Testis (tissue), 3 donors: Measurements from ENCODE around the gene PPBP. TPM values are rescaled to one million over a fixed set of nuclear protein-coding genes. Genes with fewer than 3 reads are reported as not detected.

Source experiments
- DNase-seq: peaks from one replicate; pipeline ENCODE4 v3.0.0-alpha.2; 2019
- H3K27ac ChIP-seq, 2 donors: fragments of 200-600 bp; sonication (generic); one replicate each; pipeline ENCODE4 v1.5.1; 2019
- H3K27me3 ChIP-seq: fragments of 200-600 bp; sonication (generic); one replicate; pipeline ENCODE4 v1.5.1; 2019
- H3K36me3 ChIP-seq: fragments of 200-600 bp; sonication (generic); one replicate; pipeline ENCODE4 v1.5.1; 2017; ENCODE audit warnings: low read depth; ENCODE audit errors: missing control alignments
- H3K4me1 ChIP-seq: fragments of 200-600 bp; sonication (generic); one replicate; pipeline ENCODE4 v1.5.1; 2019
- H3K4me3 ChIP-seq, 2 donors: fragments of 200-600 bp; sonication (generic); one replicate each; pipeline ENCODE4 v1.5.1; 2017 to 2019
- H3K9me3 ChIP-seq: fragments of 200-600 bp; sonication (generic); one replicate; pipeline ENCODE4 v1.5.1; 2017
- POLR2A ChIP-seq: fragments of 450-650 bp; IDR thresholded peaks from one replicate; pipeline ENCODE4 v1.6.1; 2017; ENCODE audit warnings: antibody characterized with exemption, mild to moderate bottlenecking, moderate library complexity
- WGBS, 2 donors: methylation state at CpG; one replicate each; pipeline ENCODE4 v1.1.5; 2018; 5-methylcytosine and 5-hydroxymethylcytosine counted together
- intact Hi-C: fragments of 100-400 bp; cut with DNase I; formaldehyde crosslinking; loops from one replicate; pipeline ENCODE4 v1.15.1; 2023; ENCODE audit warnings: low total_unique reads
- polyA plus RNA-seq: library from polyadenylated mRNA; stranded (reverse); fragments of 350-450 nt; fragmentation: Illumina TruSeq; extraction: RNeasy Lipid Tissue Mini Kit (QIAGEN cat#74804); gene quantifications from one replicate; pipeline ENCODE4 v1.2.3, GENCODE V29; 2014; ENCODE audit warnings: low read depth, low replicate concordance; ENCODE audit not compliant: insufficient read depth
- total RNA-seq, 2 donors: library from RNA; depleted of rRNA; stranded (reverse); fragments of >200 nt; gene quantifications; one replicate each; pipeline ENCODE4 v1.2.3, GENCODE V29; 2016
- TF ChIP-seq, protein P1 (sequence below), 3 experiments: fragments of 450-650 bp in 2 of 3; fragments of 200-600 bp in 1 of 3; sonication (generic) in 1 of 3; IDR thresholded peaks; one replicate each; pipeline ENCODE4 v1.5.1; 2016 to 2019; ENCODE audit warnings: antibody characterized with exemption in 3 of 3, mild to moderate bottlenecking in 2 of 3, moderate library complexity in 1 of 3

Gene PPBP
- total and polyA plus RNA-seq, 3 donors from 2014 or later = not detected

DNA sequence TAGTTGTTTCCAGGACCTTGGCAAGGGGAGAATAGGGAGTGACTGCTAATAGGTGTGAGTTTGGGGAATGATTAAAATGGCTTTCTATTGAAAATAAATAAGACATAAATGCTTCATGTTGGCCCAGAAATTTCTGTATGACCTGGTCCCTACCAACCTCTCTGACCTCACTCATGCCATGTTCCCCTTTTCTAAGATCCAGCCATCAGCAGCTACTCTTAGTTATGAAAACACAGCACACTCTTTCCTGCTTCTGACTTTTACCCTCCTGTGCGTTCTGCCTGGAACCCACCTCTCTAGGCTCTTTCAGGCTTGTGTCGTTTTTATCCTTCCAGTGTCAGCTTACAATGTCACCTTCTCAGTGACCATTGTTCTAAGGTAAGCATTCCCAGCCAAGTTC is 25.3 kb upstream of the PPBP start:
- Histone ChIP-seq H3K4me3 (no peak overlapping the region), H3K9me3 (no peaks in the 10 kb centered on the region), H3K27me3 (no peaks in the 10 kb centered on the region), H3K36me3 (no peaks in the 10 kb centered on the region), H3K4me1 (no peaks in the 10 kb centered on the region), H3K27ac (no peak overlapping the region)
- intact Hi-C loops = no loop called here
- TF ChIP-seq, protein P1, sequence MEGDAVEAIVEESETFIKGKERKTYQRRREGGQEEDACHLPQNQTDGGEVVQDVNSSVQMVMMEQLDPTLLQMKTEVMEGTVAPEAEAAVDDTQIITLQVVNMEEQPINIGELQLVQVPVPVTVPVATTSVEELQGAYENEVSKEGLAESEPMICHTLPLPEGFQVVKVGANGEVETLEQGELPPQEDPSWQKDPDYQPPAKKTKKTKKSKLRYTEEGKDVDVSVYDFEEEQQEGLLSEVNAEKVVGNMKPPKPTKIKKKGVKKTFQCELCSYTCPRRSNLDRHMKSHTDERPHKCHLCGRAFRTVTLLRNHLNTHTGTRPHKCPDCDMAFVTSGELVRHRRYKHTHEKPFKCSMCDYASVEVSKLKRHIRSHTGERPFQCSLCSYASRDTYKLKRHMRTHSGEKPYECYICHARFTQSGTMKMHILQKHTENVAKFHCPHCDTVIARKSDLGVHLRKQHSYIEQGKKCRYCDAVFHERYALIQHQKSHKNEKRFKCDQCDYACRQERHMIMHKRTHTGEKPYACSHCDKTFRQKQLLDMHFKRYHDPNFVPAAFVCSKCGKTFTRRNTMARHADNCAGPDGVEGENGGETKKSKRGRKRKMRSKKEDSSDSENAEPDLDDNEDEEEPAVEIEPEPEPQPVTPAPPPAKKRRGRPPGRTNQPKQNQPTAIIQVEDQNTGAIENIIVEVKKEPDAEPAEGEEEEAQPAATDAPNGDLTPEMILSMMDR (IDR thresholded peaks at IDR 0.05) = no peak
- TF ChIP-seq POLR2A = no peak
- DNase-seq = no peak
- 68 to 79% methylated on average over 2 of the region's 2 CpGs for WGBS, 2 donors

GRCh38 chr4:74012130-74012529 is 24.1 kb upstream of the PPBP start:
- Histone ChIP-seq H3K27ac (no peak overlapping the region), H3K4me3 (no peak overlapping the region), H3K36me3 (no peaks in the 10 kb centered on the region), H3K27me3 (no peaks in the 10 kb centered on the region), H3K9me3 (no peaks in the 10 kb centered on the region), H3K4me1 (no peaks in the 10 kb centered on the region)
- TF ChIP-seq, protein P1 (IDR thresholded peaks at IDR 0.05) = no peak
- TF ChIP-seq POLR2A = no peak
- DNase-seq = no peak
- intact Hi-C loops = no loop called here
- WGBS, 2 donors = 79 to 90% methylated on average over 4 of the region's 4 CpGs

DNA sequence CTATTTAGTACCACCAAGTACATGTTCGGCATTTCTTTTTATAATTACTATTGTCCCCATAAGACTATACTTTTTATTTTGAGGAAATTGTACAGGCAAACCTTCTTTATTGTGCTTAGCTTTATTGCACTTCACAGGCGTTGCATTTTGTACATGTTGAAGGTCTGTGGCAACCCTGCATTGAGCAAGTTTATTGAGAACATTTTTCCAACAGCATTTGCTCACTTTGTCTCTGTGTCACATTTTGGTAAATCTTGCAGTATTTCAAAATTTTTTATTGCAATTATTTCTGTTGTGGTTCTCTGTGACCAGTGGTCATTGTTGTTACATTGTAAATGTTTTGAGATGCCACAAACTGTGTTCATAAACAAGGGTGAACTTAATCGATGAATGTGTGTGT is 21.3 kb upstream of the PPBP start:
- TF ChIP-seq, protein P1 (IDR thresholded peaks at IDR 0.05) = no peak
- TF ChIP-seq POLR2A = no peak
- Histone ChIP-seq H3K4me3 (no peak overlapping the region), H3K9me3 (no peaks in the 10 kb centered on the region), H3K27me3 (no peaks in the 10 kb centered on the region), H3K4me1 (no peaks in the 10 kb centered on the region), H3K27ac (no peak overlapping the region), H3K36me3 (no peaks in the 10 kb centered on the region)
- 81 to 94% methylated on average over 3 of the region's 3 CpGs for WGBS, 2 donors
- intact Hi-C loops = no loop called here
- no peak for DNase-seq

DNA sequence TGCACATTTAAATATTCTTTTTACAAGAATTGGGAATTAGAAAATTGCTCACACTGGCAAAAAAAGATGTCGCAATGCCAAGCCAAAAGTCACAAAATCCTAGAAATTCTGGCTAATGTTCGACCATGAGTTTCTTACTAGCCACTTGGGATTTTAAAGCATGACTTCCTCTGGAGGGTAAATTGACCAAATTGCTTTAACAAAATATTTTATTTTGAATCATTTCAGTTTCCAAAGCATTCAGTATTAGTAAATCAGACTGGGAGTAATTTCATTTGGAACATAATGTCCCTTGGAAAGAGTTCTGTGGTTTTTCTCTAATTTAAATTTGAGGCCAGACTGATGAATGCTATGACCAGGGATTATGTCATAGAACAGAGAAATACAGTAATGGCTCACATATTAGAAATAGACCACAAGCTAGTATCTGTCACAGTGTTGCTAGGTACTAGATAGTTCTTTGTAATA is 18.1 kb upstream of the PPBP start:
- no peak overlapping the region for H3K27ac ChIP-seq
- H3K27me3 ChIP-seq = no peaks in the 10 kb centered on the region
- no peaks in the 10 kb centered on the region for H3K9me3 ChIP-seq
- intact Hi-C loops = no loop called here
- no peak for DNase-seq
- 45 to 61% methylated on average over 2 of the region's 2 CpGs for WGBS, 2 donors
- no peaks in the 10 kb centered on the region for H3K36me3 ChIP-seq
- no peak overlapping the region for H3K4me3 ChIP-seq
- TF ChIP-seq, protein P1 (IDR thresholded peaks at IDR 0.05) = no peak
- no peak for TF ChIP-seq POLR2A
- H3K4me1 ChIP-seq = no peaks in the 10 kb centered on the region

DNA sequence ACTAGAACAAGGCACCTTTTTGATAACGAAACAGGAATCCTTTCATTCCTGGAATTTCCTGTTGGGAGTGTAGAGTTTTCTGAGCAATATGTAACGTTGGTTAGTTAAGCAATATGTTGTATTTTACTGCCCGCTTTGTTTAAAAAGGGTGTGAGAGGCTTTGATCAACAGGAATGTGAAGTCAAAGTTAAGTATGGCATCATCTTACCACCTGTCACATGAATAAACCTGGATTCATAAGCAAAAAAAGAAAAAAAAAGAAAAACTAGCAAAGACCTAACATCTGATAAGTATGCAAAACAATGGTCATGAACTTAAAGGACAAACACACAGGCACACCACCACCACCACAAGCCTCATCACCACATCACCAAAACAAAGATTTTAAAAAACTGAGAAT is 17.5 kb upstream of the PPBP start:
- intact Hi-C loops = no loop called here
- H3K36me3 ChIP-seq = no peaks in the 10 kb centered on the region
- no peak overlapping the region for H3K4me3 ChIP-seq
- H3K4me1 ChIP-seq = no peaks in the 10 kb centered on the region
- DNase-seq = no peak
- TF ChIP-seq, protein P1 (IDR thresholded peaks at IDR 0.05) = no peak
- no peak for TF ChIP-seq POLR2A
- WGBS, 2 donors = 62 to 65% methylated on average over 3 of the region's 3 CpGs
- no peak overlapping the region for H3K27ac ChIP-seq
- H3K27me3 ChIP-seq = no peaks in the 10 kb centered on the region
- H3K9me3 ChIP-seq = no peaks in the 10 kb centered on the region
